ENCODE data around the gene SDC3. TPM values are rescaled to one million over a fixed set of nuclear protein-coding genes. Genes with fewer than 3 reads are reported as not detected.

SDC3 gene
- total and polyA plus RNA-seq, 2 of the 8 experiments (the other 6 are each of a cell fraction or from before 2014, with no cell fraction given): 7.0 to 27.0 TPM

DNA sequence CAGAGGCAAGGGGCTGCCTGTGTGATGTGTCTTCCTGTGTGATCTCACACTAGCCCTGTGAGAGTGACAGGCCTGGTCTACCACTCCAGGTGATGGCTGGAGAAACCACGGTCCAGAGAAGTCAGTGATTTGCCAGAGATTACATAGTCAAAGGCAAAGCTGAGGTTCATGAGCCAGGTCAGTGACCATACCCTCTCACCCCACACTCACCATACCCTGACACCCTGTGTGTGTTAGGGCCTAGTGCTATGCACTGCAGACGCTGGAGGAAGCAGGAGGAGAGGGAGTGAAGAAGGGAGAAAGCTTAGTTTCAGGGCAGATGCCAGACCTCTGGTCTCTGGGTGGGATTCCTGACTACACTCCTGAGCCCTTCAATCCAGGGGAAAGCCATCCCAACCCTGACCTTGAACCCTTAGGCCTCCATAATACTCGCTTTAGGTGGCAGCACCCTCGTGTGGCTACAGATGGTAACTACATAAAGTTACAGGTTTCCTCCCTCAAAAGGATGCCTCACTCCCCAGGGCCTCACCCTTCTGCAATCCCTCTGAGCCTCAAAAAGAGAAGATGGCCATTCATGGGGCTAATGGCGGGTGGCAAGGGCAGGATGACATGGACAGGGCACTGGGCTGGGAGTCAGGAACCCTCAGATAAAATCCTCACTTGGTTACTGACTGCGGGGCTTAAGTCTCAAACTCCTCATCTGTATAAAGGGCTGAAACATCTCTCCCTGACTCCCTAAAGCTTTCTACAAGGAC is 20.8 kb upstream of the SDC3 start (continued):
- TF ChIP-seq CTBP2 (IDR thresholded peaks at IDR 0.05; ENCODE audit: borderline replicate concordance, insufficient read depth, insufficient read length, low read length) (no peak), GABPA (IDR thresholded peaks at IDR 0.05; ENCODE audit: borderline replicate concordance, insufficient read depth, low read length) (no peak), HDAC2 (IDR thresholded peaks at IDR 0.05; ENCODE audit: borderline replicate concordance in 1 of 2, low read depth in 2 of 2, low read length in 2 of 2) (no peak), BACH1 (IDR thresholded peaks at IDR 0.05; ENCODE audit: low read length) (no peak), RNF2 (IDR thresholded peaks at IDR 0.05; ENCODE audit: borderline replicate concordance, low read depth, low read length, missing control alignments, poor library complexity, severe bottlenecking) (no peak)
